Ovary (tissue), 3 donors: ENCODE measurements around the gene RAP2B.

Source experiments
- EP300 ChIP-seq: sonication (generic); formaldehyde crosslinking; IDR thresholded peaks from one replicate; pipeline ENCODE4 v1.6.1; 2017; ENCODE audit warnings: antibody characterized with exemption
- POLR2A ChIP-seq: fragments of 450-650 bp; IDR thresholded peaks from one replicate; pipeline ENCODE4 v1.6.1; 2017; ENCODE audit warnings: antibody characterized with exemption, mild to moderate bottlenecking, moderate library complexity
- TF ChIP-seq, protein P1 (sequence below), 3 donors: fragments of 450-650 bp in 2 of 3; fragments of 200-600 bp in 1 of 3; IDR thresholded peaks; one replicate each; pipeline versions ENCODE4 v1.5.1 to v1.8.0; 2016 to 2022; ENCODE audit warnings: antibody characterized with exemption in 3 of 3, mild to moderate bottlenecking in 1 of 3
- donor health status: DM: no; HTN: no; CAD: no.

DNA sequence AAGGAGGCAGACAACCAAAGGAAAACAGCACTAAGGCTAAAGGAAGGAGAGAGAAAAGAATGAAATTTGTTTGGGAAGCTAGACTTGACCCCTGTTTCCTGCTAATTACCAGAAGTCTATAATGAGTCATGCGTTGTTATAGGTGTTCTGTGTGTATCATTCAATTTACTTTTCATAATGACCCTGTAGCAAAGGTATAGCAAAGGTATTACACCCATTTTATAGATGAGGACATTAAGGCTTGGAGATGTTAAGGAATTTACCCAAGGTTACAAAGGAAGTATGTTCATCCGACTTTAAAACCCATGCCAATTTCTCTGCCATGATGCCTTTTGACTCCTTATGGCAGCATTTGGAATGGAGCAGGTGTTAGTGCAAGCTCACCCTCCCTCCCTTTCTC lies 54.9 kb downstream of the RAP2B start:
- TF ChIP-seq, protein P1, sequence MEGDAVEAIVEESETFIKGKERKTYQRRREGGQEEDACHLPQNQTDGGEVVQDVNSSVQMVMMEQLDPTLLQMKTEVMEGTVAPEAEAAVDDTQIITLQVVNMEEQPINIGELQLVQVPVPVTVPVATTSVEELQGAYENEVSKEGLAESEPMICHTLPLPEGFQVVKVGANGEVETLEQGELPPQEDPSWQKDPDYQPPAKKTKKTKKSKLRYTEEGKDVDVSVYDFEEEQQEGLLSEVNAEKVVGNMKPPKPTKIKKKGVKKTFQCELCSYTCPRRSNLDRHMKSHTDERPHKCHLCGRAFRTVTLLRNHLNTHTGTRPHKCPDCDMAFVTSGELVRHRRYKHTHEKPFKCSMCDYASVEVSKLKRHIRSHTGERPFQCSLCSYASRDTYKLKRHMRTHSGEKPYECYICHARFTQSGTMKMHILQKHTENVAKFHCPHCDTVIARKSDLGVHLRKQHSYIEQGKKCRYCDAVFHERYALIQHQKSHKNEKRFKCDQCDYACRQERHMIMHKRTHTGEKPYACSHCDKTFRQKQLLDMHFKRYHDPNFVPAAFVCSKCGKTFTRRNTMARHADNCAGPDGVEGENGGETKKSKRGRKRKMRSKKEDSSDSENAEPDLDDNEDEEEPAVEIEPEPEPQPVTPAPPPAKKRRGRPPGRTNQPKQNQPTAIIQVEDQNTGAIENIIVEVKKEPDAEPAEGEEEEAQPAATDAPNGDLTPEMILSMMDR (IDR thresholded peaks at IDR 0.05) = no peak
- no peak for TF ChIP-seq EP300
- TF ChIP-seq POLR2A = no peak
